Stimulated activated CD4-positive, alpha-beta T cell treated with anti-CD3 and anti-CD28 coated beads, Interleukin-15, amount 100 ng/mL, for 1 hour (primary cell): ENCODE measurements around the gene ZNF544.
"Not testable (repeated sequence)": the region's sequence is repeated elsewhere in the genome, so short reads cannot be mapped to it uniquely, and the experiment has no call there.

Experiments
- DNase-seq, 2 donors: peaks; one replicate each; pipeline ENCODE4 v3.0.0-alpha.2; 2020; ENCODE audit warnings: low read depth in 1 of 2, low spot score in 1 of 2

The ZNF544 gene

DNA sequence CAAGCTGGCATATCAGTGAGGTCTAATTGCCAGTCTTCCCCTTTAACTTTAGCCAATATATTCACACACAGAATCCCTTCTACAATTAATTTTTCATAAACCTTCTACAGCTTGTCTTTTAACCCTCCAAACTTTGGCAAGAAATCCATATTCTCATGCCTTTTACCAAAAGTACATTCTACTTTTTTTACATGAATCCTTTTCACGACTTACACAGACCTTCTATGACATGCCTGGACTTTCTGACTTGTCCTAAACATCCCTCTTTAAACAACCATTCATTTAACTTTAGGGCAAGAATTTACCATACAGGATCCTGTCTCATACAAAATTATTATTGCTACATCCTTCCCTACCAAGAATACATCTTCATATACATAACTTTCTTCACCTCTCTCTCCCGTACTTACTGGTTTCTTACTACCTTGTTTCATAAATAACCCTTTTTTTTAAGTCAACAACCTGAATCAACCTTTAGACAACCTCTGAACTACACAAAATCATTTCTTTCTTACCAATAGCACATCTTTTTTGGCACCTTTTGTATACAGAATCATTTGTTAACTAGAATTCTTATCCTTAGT is 23.5 kb downstream of the ZNF544 start:
- no peak for DNase-seq

DNA sequence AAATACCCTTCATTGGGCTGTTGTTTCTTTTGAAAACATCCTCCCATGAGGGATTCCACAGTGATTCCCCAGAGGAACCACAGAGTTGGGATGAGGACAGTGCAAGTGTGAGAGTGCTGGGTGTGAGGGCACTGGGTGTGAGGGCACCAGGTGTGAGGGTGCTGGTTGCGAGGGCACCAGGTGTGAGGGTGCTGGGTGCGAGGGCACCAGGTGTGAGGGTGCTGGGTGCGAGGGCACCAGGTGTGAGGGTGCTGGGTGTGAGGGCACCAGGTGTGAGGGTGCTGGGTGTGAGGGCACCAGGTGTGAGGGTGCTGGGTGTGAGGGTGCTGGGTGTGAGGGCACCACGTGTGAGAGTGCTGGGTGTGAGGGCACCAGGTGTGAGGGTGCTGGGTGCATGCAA is 29.5 kb downstream of the ZNF544 start:
- not testable (repeated sequence) for DNase-seq

GRCh38 chr19:58261600-58261967 is 32.9 kb downstream of the ZNF544 start:
- no peak for DNase-seq

GRCh38 chr19:58261968-58262921 is 33.5 kb downstream of the ZNF544 start:
- no peak for DNase-seq

DNA sequence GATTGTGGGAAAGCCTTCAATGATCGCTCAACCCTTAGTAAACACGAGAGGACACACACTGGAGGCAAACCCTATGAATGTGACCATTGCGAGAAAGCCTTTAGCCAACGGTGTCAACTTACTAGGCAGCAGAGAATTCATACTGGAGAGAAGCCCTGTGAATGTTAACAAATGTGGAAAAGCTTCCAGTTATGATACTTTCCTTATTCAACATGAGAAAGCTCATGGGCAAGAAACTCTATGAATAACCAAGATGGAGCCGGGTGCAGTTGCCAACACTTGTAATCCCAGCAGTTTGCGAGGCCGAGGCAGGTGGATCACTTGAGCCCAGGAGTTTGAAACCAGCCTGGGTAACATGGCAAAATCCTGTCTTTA is 34.2 kb downstream of the ZNF544 start:
- DNase-seq = no peak

DNA sequence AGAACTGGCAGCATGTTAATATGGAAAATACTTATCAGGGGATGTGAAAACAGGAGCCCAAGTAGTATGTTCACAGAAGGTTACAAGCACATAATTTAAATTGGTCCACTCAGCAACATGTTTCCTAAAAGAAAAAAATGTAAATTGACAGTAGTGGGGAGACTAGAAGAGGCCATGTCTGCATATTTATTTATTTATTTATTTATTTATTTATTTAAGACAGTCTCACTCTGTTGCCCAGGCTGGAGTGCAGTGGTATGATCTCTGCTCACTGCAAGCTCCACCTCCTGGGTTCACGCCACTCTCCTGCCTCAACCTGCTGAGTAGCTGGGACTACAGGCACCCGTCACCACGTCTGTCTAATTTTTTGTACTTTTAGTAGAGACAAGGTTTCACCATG is 36.4 kb downstream of the ZNF544 start:
- no peak for DNase-seq

DNA sequence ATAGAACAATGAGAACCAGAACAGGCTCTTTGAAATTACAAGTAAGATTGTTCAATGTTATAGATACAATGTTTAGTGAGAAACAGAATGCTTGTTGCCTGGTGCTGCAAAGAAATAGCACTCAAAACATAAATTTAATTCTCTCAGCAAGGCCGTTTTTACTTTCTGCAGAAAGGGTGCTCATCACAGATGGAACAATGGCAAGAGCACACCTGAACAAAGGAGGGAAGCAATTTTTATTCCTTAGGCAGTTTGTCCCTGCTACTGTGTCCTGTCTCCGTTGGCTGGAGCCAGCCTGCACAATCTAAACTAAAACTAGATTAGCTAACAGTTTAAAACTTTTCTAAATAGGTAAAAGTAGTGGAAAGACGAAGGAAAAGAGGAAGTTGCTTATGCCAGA is 39.6 kb downstream of the ZNF544 start:
- no peak for DNase-seq

DNA sequence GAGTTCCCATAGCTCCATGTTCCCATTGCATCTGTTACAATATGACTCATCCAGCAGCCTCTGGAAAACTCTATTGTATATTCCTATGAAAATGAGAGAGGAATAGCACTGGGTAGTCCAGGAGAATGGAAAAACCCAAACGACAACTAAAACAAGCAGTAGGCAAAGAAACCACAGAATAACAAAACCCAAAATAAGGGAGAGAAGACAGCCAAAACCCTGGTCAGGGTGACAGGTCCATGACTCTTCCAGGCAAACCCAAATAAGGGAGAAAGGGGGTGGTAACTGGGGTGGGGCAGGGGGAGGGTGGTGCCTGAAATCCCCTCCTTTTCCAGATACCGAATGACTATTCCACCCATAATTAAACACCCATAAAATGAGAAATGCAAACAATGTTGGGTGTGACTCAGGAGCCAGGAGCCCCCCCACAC is 46.1 kb downstream of the ZNF544 start:
- no peak for DNase-seq

DNA sequence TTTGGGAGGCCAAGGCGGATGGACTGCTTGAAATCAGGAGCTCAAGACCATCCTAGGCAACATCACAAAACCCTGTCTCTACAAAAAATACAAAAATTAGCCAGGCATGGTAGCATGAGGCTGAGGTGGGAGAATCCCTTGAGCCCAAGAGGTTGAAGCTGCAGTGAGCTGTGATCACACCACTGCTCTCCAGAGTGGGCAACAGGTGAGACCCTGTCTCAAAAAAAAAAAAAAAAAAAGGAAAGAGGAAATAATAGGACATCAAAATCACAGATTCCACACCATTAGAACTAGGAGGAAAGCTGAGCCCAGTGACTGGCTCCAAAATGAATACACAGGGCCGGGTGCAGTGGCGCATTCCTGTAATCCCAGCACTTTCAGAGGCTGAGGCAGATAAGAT is 46.9 kb downstream of the ZNF544 start:
- no peak for DNase-seq

DNA sequence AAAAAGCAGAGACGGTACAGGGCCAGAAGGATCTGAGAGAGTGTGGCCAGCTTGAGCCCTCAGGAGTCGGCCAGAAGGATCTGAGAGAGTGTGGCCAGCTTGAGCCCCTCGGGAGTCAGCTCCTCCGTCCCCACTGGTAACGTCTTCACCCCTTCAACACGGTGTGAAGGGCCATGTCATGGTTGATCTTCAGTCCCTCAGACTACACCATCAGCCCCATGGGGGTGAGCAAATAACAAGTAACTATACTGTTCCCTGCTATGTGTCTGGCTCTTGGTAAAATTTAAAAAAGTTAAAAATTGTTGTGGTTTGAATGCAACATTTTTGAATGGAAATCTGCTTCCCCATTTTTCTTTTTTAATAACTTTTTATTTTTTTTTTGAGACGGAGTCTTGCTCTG is 48.5 kb downstream of the ZNF544 start:
- no peak for DNase-seq

GRCh38 chr19:58277748-58278540 is 49.2 kb downstream of the ZNF544 start:
- no peak for DNase-seq

DNA sequence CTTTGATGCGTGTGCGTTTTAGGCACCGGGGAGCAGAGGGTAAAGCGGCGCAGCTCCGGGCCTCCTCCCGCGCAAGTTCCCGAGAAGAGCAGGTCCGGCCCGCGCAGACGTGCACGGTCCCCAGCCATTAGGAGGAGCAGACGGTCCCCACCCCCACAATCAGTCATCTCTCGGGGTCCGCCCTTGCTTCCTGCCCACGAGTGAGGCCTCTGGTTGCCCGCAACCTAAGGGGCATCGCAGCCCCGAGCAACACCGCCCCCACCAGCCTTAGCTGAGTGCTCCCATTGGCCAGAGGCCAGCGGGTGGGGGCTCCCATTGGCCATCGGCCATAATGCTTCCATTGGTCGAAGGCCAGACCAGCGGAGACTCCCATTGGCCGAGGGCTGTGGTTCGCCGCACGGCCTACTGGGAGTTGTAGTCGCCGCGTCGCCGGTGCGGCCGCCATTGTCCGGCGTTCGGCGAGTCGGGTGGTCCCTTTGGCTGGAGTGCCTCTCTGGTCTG is 49.9 kb downstream of the ZNF544 start, which contains the start of gene ZNF8:
Gene ZNF8 (plus strand): TSS at position 415 of the 501 bp plus-strand sequence. CDS start 127 bp downstream, outside the sequence.
- DNase-seq = peak; percentile 90 to 94

GRCh38 chr19:58279042-58279924 is 50.6 kb downstream of the ZNF544 start:
- peak in 1 of 2 donors; percentile 15 for DNase-seq

DNA sequence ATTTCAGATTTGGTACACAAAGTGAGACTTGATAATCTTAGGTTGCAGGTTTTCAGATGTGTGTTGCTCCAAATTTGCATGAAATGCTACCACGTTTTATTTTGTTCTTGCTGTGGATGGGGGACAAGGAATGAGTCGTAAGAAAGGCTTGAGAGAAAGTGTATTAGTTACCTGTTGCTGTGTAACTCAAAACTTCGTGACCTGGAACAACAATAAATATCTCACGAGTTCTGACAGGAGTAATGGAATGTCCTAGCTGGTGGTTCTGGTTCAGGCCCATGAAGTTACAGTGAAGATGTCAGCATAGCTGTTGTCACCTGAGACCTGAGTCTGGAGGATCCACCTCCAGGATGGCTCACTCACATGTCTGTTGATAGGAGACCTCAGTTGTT is 51.2 kb downstream of the ZNF544 start:
- DNase-seq = no peak

DNA sequence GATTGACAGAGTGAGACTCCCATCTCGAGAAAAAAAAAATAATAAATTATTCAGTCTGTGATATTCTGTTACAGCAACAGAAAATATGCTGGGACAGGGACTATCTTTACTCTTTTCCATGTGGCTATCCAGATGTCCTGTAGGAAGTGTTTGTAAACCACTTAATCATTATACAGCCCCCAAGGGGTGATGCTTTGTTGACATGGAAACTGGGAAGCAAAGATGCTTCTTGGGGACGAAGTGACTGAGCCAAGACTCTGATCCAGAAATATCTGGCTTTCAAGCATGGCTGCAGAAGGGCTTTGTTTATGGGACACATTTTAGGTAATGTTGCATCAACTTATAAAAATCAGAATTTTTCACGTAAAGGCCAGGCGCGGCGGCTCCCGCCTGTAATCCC is 55.5 kb downstream of the ZNF544 start:
- DNase-seq = no peak

DNA sequence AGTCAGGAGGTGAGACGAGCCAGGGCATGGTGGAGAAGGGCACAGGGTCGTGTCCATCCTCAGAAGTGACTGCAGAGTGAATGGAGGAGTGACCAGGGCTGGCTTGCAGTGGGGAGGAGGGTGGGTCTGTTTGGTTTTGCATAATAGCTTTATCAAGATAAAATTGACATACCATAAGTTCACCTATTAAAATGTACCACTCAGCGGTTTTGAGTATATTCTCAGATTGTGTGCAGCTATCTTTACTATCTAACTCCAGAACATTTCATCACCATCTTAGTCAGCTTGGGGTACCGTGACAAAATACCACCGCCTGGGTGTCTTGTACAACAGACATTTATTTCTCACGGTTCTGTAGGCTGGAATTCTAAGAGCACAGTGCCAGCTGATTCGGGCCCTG is 63.2 kb downstream of the ZNF544 start:
- DNase-seq = no peak

GRCh38 chr19:58294743-58295374 is 66.1 kb downstream of the ZNF544 start:
- DNase-seq = no peak

DNA sequence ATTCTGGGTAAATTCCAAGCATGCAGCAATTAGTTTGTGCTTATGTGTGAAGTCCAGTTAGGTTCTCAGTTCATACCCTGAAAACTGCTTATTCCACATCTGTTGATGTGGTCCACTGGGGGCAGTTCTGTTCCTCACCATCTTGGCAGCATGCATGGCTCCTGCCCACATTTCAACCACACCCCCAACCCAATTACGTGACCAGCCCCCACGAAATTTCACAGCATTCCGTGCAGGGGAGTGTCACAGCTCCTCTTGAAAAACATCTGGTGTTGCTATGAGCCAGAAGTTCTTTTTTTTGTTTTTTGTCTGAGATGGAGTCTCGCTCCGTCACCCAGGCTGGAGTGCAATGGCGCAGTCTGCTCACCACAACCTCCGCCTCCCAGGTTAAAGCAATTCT is 67.4 kb downstream of the ZNF544 start:
- no peak for DNase-seq

- no peak for DNase-seq
These were observed 71.9 kb downstream of the ZNF544 start for GRCh38 chr19:58300620-58301019.

DNA sequence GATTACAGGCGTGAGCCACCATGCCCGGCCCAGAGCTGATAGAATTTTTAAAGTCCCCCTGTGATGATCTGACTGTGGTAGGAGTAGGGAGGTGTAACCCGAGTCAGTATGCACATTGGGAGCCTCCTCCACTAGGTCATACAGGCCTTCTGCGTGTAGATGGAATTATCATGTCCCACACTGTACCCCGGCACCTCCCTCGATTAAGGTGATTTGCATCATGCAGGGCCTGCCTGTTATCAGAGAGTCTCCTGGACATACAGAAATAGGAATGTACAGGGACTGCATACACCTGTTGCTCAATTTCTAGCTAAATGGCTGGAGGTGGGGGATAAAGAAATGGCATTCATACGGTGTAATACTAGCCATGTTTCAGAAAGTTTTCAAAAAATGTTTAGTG is 75.5 kb downstream of the ZNF544 start:
- DNase-seq = no peak
